Spleen (tissue), 11 donors: ENCODE measurements around the gene ZNF385D. TPM values are rescaled to one million over a fixed set of nuclear protein-coding genes. Genes with fewer than 3 reads are reported as not detected.

ENCODE experiments used
- DNase-seq: peaks from one replicate; pipeline ENCODE4 v3.0.0-alpha.2; 2020
- H3K27ac ChIP-seq, 8 donors: fragments of 200-600 bp; sonication (generic) in 7 of 8; 1 replicate in 4 of 8; 2 replicates in 4 of 8; pipeline versions ENCODE4 v1.5.0 to v1.8.0; 2016 to 2021; ENCODE audit warnings: inconsistent platforms in 4 of 8, mild to moderate bottlenecking in 4 of 8, moderate library complexity in 1 of 8
- H3K27me3 ChIP-seq, 7 donors: fragments of 200-600 bp; sonication (generic) in 6 of 7; replicated peaks in 1 of 7; 1 replicate in 4 of 7; 2 replicates in 3 of 7; pipeline versions ENCODE4 v1.5.0 to v1.8.0; 2016 to 2021; ENCODE audit warnings: inconsistent platforms in 3 of 7, mild to moderate bottlenecking in 1 of 7
- H3K36me3 ChIP-seq, 6 donors: fragments of 200-600 bp; sonication (generic) in 5 of 6; 1 replicate in 4 of 6; 2 replicates in 2 of 6; pipeline versions ENCODE4 v1.5.0 to v1.8.0; 2016 to 2021; ENCODE audit warnings: inconsistent platforms in 2 of 6
- H3K4me1 ChIP-seq, 6 donors: fragments of 200-600 bp; sonication (generic) in 5 of 6; 1 replicate in 3 of 6; 2 replicates in 3 of 6; pipeline versions ENCODE4 v1.5.0 to v1.8.0; 2016 to 2021; ENCODE audit warnings: inconsistent platforms in 3 of 6
- H3K4me3 ChIP-seq, 8 donors: fragments of 200-600 bp; sonication (generic) in 7 of 8; 1 replicate in 4 of 8; 2 replicates in 4 of 8; pipeline versions ENCODE4 v1.5.0 to v1.8.0; 2016 to 2021; ENCODE audit warnings: inconsistent platforms in 4 of 8, mild to moderate bottlenecking in 4 of 8, moderate library complexity in 2 of 8
- H3K9me3 ChIP-seq, 8 donors: fragments of 200-600 bp; sonication (generic) in 7 of 8; 1 replicate in 4 of 8; 2 replicates in 4 of 8; pipeline versions ENCODE4 v1.5.0 to v1.8.0; 2016 to 2021; ENCODE audit warnings: inconsistent platforms in 4 of 8
- CTCF ChIP-seq, 11 experiments: fragments of 200-600 bp in 7 of 11; fragments of 450-650 bp in 4 of 11; sonication (generic) in 4 of 11; IDR thresholded peaks in 8 of 11; conservative IDR thresholded peaks in 3 of 11; 1 replicate in 7 of 11; 2 replicates in 4 of 11; pipeline versions ENCODE4 v1.4.0 to v1.8.0; 2016 to 2021; ENCODE audit warnings: antibody characterized with exemption in 11 of 11, inconsistent platforms in 4 of 11, mild to moderate bottlenecking in 1 of 11
- POLR2A ChIP-seq, 3 donors: fragments of 450-650 bp; IDR thresholded peaks; one replicate each; pipeline ENCODE4 v1.5.1; 2017; ENCODE audit warnings: antibody characterized with exemption in 3 of 3, mild to moderate bottlenecking in 1 of 3
- POLR2AphosphoS5 ChIP-seq, 3 donors: sonication (generic); formaldehyde crosslinking; IDR thresholded peaks; one replicate each; pipeline ENCODE4 v1.5.1; 2017; ENCODE audit warnings: antibody characterized with exemption in 3 of 3
- WGBS, 5 donors: extraction: QIAGEN DNeasy Blood & Tissue Kit in 3 of 5; methylation state at CpG; one replicate each; pipeline versions ENCODE4 v1.1.5 to v1.1.7; 2013 to 2018; 5-methylcytosine and 5-hydroxymethylcytosine counted together
- intact Hi-C: fragments of 100-400 bp; cut with DNase I; formaldehyde crosslinking; loops from one replicate; pipeline ENCODE4 v1.15.0; 2023; ENCODE audit warnings: low total_unique reads
- polyA plus RNA-seq, 3 donors: library from polyadenylated mRNA; stranded (reverse); fragments of 200-250 nt; gene quantifications; one replicate each; pipeline ENCODE4 v1.2.1, GENCODE V29; 2013
- total RNA-seq, 7 donors: library from RNA; depleted of rRNA in 3 of 7; stranded (reverse); fragments of >200 nt in 3 of 7; fragmentation: NEBNext Ultra II Directional in 4 of 7; extraction: Animal tissue kit (Norgen Biotek cat#: 25700) in 4 of 7; gene quantifications; one replicate each; pipeline versions ENCODE4 v1.1.0 to v1.2.1, GENCODE V29; 2016 to 2021
- donor health status: healthy with polysubstance abuse.
- donor health status: DM: no; HTN: no; CAD: no; lungs with moderate emphysema.
- donor health status: DM: no; HTN: no; CAD: no.
- donor health status: Bipolar disorder and iron deficiency.
- donor health status: healthy.
- donor health status: DM: no; HTN: no; CAD: no.
- donor health status: DM: yes; HTN: yes; CAD: no.

Gene ZNF385D
- total and polyA plus RNA-seq, 10 donors: 0.05 to 3.2 (median 0.70) TPM

- H3K27ac ChIP-seq: no peak overlapping the region
- H3K4me1 ChIP-seq: no peaks in the 10 kb centered on the region
- intact Hi-C loops: no loop called here
- no peaks in the 10 kb centered on the region for H3K27me3 ChIP-seq
- 81 to 86% (median 85%) methylated on average over 29 of the region's 29 CpGs for WGBS, 5 donors
- peaks cover 0 to 14% (median 7%) of the 10 kb centered on the region in 8 donors for H3K9me3 ChIP-seq
- no peaks in the 10 kb centered on the region for H3K36me3 ChIP-seq
- no peak overlapping the region for H3K4me3 ChIP-seq
- DNase-seq: no peak
- no peak for TF ChIP-seq CTCF (IDR thresholded peaks at IDR 0.05 in 8 of 11, conservative IDR thresholded peaks at IDR 0.05 in 3 of 11)
- TF ChIP-seq POLR2A (IDR thresholded peaks at IDR 0.05): no peak
- no peak for TF ChIP-seq POLR2AphosphoS5 (IDR thresholded peaks at IDR 0.05)
These were observed 208.2 kb downstream of the ZNF385D start for GRCh38 chr3:21542656-21543379.

GRCh38 chr3:21540265-21540664 lies 210.7 kb downstream of the ZNF385D start:
- H3K27me3 ChIP-seq: no peaks in the 10 kb centered on the region
- no peaks in the 10 kb centered on the region for H3K4me1 ChIP-seq
- peaks cover 0 to 14% (median 7%) of the 10 kb centered on the region in 8 donors for H3K9me3 ChIP-seq
- no peak overlapping the region for H3K27ac ChIP-seq
- no peaks in the 10 kb centered on the region for H3K36me3 ChIP-seq
- DNase-seq: no peak
- no peak overlapping the region for H3K4me3 ChIP-seq
- TF ChIP-seq POLR2A (IDR thresholded peaks at IDR 0.05) (no peak), CTCF (IDR thresholded peaks at IDR 0.05 in 8 of 11, conservative IDR thresholded peaks at IDR 0.05 in 3 of 11) (no peak), POLR2AphosphoS5 (IDR thresholded peaks at IDR 0.05) (no peak)
- intact Hi-C loops: no loop called here
- 73 to 86% (median 86%) methylated on average over 6 of the region's 6 CpGs for WGBS, 5 donors

GRCh38 chr3:21534462-21534861 lies 216.5 kb downstream of the ZNF385D start:
- no peak overlapping the region for H3K4me3 ChIP-seq
- TF ChIP-seq CTCF (IDR thresholded peaks at IDR 0.05 in 8 of 11, conservative IDR thresholded peaks at IDR 0.05 in 3 of 11): no peak
- TF ChIP-seq POLR2AphosphoS5 (IDR thresholded peaks at IDR 0.05): no peak
- TF ChIP-seq POLR2A (IDR thresholded peaks at IDR 0.05): no peak
- intact Hi-C loops: no loop called here
- no peaks in the 10 kb centered on the region for H3K36me3 ChIP-seq
- 67 to 80% (median 77%) methylated on average over 3 of the region's 3 CpGs for WGBS, 5 donors
- H3K27ac ChIP-seq: no peak overlapping the region
- H3K9me3 ChIP-seq: no peaks in the 10 kb centered on the region
- no peaks in the 10 kb centered on the region for H3K27me3 ChIP-seq
- no peak for DNase-seq
- H3K4me1 ChIP-seq: no peaks in the 10 kb centered on the region

GRCh38 chr3:21533002-21533401 lies 218.0 kb downstream of the ZNF385D start:
- H3K27me3 ChIP-seq: no peaks in the 10 kb centered on the region
- no peaks in the 10 kb centered on the region for H3K9me3 ChIP-seq
- H3K4me1 ChIP-seq: no peaks in the 10 kb centered on the region
- intact Hi-C loops: no loop called here
- H3K27ac ChIP-seq: no peak overlapping the region
- WGBS, 5 donors: 8 to 14% (median 9%) methylated on average over 5 of the region's 5 CpGs
- no peak overlapping the region for H3K4me3 ChIP-seq
- no peak for DNase-seq
- H3K36me3 ChIP-seq: no peaks in the 10 kb centered on the region
- TF ChIP-seq CTCF (IDR thresholded peaks at IDR 0.05 in 8 of 11, conservative IDR thresholded peaks at IDR 0.05 in 3 of 11) (no peak), POLR2A (IDR thresholded peaks at IDR 0.05) (no peak)
